Measurements from ENCODE around the gene C15orf61.

Gene C15orf61

DNA sequence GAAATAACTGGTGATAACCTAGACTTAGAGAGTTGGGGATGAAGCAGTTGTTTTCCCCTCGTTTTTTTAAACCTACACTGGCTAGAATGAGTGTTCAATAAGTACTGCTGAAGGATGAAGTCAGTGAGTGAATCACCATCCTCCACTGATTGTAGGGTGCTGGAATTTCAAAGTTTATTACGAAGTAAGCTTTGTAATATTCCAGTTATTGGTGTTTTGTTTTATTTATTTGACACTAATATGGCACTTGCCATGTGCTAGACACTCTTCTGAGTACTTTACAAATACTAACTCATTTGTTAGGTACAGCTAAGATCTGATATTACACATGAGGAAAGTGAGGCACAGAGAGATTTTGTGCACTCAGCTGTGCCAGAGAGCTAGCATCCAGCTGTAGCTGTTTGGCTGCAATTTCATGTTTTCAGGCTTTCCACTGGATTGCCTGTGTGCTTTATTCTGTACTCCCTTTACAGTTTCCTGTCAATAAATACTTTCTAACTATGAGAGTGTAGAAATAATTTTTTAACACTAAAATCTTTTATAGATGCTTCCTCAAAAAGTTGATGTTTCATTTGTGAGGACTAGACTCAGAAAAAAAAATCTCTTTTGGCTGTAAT is 27.4 kb downstream of the C15orf61 start:
- TF ChIP-seq, protein P1, sequence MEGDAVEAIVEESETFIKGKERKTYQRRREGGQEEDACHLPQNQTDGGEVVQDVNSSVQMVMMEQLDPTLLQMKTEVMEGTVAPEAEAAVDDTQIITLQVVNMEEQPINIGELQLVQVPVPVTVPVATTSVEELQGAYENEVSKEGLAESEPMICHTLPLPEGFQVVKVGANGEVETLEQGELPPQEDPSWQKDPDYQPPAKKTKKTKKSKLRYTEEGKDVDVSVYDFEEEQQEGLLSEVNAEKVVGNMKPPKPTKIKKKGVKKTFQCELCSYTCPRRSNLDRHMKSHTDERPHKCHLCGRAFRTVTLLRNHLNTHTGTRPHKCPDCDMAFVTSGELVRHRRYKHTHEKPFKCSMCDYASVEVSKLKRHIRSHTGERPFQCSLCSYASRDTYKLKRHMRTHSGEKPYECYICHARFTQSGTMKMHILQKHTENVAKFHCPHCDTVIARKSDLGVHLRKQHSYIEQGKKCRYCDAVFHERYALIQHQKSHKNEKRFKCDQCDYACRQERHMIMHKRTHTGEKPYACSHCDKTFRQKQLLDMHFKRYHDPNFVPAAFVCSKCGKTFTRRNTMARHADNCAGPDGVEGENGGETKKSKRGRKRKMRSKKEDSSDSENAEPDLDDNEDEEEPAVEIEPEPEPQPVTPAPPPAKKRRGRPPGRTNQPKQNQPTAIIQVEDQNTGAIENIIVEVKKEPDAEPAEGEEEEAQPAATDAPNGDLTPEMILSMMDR (IDR thresholded peaks at IDR 0.05; ENCODE audit: control extremely low read depth, extremely low read depth, low read depth, missing control alignments), result no peak
- no peak for DNase-seq (ENCODE audit: extremely low spot score)
- ChIA-PET CTCF (interaction anchor here (1.0 to 2.6 kb wide), 2 partner anchors 10 to 12 kb away, joined by 4 to 9 read pairs; no protein-coding TSS in a partner anchor), POLR2A (no interaction called here)

GRCh38 chr15:67548862-67549651 is 28.1 kb downstream of the C15orf61 start:
- TF ChIP-seq, protein P1 (IDR thresholded peaks at IDR 0.05; ENCODE audit: control extremely low read depth, extremely low read depth, low read depth, missing control alignments), result no peak
- POLR2A ChIA-PET, result no interaction called here
- CTCF ChIA-PET, result interaction anchor here (1.0 to 2.6 kb wide), 6 partner anchors 9 to 287 kb away, joined by 3 to 9 read pairs (median 4); no protein-coding TSS in a partner anchor
- DNase-seq (ENCODE audit: extremely low spot score), result no peak

DNA sequence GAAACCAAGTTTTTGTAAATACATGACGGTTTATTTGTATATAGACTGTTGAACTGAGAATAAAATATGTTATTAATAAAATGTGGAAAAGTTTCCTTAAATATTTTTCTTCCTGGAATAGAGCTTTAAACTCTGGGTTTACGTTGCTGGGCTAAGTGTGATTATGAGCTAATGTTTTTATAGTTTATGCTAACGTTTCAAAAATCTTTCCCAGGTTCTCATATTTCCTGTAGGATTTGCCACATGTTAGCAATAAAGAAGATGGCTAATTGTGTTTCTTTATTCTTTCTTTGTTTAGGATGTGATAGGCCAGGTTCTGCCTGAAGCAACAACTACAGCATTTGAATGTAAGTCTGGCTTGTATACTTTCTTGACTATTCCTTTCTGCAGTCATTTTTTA is 28.8 kb downstream of the C15orf61 start:
- POLR2A ChIA-PET, result no interaction called here
- DNase-seq (ENCODE audit: extremely low spot score), result no peak
- CTCF ChIA-PET, result interaction anchor here (0.8 to 2.6 kb wide), 6 partner anchors 8 to 286 kb away, joined by 3 to 9 read pairs (median 4); no protein-coding TSS in a partner anchor
- TF ChIP-seq, protein P1 (IDR thresholded peaks at IDR 0.05; ENCODE audit: control extremely low read depth, extremely low read depth, low read depth, missing control alignments), result no peak

GRCh38 chr15:67550522-67550921 is 29.6 kb downstream of the C15orf61 start:
- POLR2A ChIA-PET, result no interaction called here
- CTCF ChIA-PET, result interaction anchor here (1.5 to 1.6 kb wide), 2 partner anchors 29 to 286 kb away, joined by 4 to 5 read pairs; no protein-coding TSS in a partner anchor
- TF ChIP-seq, protein P1 (IDR thresholded peaks at IDR 0.05; ENCODE audit: control extremely low read depth, extremely low read depth, low read depth, missing control alignments), result no peak
- no peak for DNase-seq (ENCODE audit: extremely low spot score)

DNA sequence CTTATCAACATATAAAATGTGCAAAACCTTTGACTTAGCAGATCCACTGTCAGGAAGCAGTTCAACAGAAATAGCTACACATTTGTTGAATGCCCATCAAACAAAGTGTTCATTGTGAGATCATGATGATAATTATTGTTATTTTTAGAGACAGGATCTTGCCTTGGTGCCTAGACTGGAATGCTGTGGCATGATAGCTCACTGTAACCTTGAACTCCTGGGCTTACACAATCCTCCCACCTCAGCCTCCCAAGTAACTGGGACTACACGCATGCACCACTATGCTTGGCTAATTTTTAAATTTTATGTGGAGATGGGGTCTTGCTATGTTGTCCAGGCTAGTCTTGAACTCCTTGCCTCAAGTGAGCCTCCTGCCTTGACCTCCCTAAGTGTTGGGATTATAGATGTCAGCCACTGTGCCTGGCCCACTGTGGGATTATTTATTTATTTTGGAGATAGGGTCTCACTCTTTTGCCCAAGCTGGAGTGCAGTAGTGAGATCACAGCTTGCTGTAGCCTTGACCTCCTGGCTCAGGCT is 30.3 kb downstream of the C15orf61 start:
- TF ChIP-seq, protein P1 (IDR thresholded peaks at IDR 0.05; ENCODE audit: control extremely low read depth, extremely low read depth, low read depth, missing control alignments), result no peak
- POLR2A ChIA-PET, result no interaction called here

DNA sequence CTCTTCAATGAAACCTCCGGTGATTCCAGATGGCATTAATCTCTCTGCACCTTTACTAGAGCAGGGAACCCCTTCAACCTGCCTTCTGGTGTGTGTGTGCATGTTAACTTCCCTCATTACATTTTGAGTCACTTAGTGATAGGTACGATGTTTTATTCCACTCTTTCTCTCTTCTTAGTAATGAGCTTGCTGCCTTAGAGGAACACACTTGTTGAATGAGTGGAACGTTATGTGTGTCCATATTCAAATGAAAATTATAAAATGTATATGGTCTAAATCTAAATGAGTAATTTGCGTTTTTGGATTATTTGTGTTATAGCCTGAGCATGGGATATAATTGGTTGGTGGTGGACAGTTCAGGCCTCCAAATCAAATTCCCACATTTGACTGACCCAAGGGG is 33.6 kb downstream of the C15orf61 start:
- DNase-seq (ENCODE audit: extremely low spot score), result no peak
- TF ChIP-seq, protein P1 (IDR thresholded peaks at IDR 0.05; ENCODE audit: control extremely low read depth, extremely low read depth, low read depth, missing control alignments), result no peak
- ChIA-PET CTCF (no interaction called here), POLR2A (no interaction called here)

More for the DNA sequence above, 30.3 kb downstream of the C15orf61 start:
- DNase-seq (ENCODE audit: extremely low spot score), result no peak
- CTCF ChIA-PET, result no interaction called here
